Measurements from ENCODE around the gene VWCE.
"Not testable (repeated sequence)": the region's sequence is repeated elsewhere in the genome, so short reads cannot be mapped to it uniquely, and the experiment has no call there.

Gene VWCE

GRCh38 chr11:61252332-61252731 lies 42.8 kb downstream of the VWCE start:
- DNase-seq (ENCODE audit: low read depth): not testable (repeated sequence)

GRCh38 chr11:61250796-61251765 lies 44.0 kb downstream of the VWCE start:
- not testable (repeated sequence) for DNase-seq (ENCODE audit: low read depth)

GRCh38 chr11:61249201-61249600 lies 45.9 kb downstream of the VWCE start:
- not testable (repeated sequence) for DNase-seq (ENCODE audit: low read depth)

DNA sequence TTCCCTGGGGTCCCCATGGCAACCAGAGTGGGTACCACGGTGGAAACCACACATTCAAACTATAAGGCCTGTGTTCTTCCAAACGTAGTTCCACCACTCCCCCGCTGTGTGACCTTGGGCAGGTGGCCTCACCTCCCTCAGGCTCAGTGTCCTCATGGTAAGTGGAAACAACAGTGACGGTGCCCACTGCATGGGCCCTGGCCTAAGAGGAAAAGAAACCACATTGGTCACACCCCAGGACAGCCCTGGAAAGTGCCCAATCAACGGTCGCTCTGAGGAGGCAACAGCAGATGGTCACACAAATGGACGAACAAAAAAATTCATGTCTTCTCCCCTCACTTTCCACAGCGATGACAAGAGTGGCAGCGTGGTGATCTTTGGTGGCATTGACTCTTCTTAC lies 47.0 kb downstream of the VWCE start:
- DNase-seq (ENCODE audit: low read depth): not testable (repeated sequence)

- DNase-seq (ENCODE audit: low read depth): not testable (repeated sequence)
These were observed 49.7 kb downstream of the VWCE start for GRCh38 chr11:61245284-61245964.

GRCh38 chr11:61241526-61241925 lies 53.6 kb downstream of the VWCE start:
- DNase-seq (ENCODE audit: low read depth): not testable (repeated sequence)

GRCh38 chr11:61240875-61241274 lies 54.2 kb downstream of the VWCE start, which contains the start of gene PGA5:
TSS of gene PGA5 (plus strand) at chr11:61241175. CDS start at chr11:61241227, 52 bp downstream.
- not testable (repeated sequence) for DNase-seq (ENCODE audit: low read depth)

- DNase-seq (ENCODE audit: low read depth): not testable (repeated sequence)
These were observed 54.8 kb downstream of the VWCE start for GRCh38 chr11:61240288-61240687.

- DNase-seq (ENCODE audit: low read depth): not testable (repeated sequence)
These were observed 58.0 kb downstream of the VWCE start for GRCh38 chr11:61237130-61237529.

DNA sequence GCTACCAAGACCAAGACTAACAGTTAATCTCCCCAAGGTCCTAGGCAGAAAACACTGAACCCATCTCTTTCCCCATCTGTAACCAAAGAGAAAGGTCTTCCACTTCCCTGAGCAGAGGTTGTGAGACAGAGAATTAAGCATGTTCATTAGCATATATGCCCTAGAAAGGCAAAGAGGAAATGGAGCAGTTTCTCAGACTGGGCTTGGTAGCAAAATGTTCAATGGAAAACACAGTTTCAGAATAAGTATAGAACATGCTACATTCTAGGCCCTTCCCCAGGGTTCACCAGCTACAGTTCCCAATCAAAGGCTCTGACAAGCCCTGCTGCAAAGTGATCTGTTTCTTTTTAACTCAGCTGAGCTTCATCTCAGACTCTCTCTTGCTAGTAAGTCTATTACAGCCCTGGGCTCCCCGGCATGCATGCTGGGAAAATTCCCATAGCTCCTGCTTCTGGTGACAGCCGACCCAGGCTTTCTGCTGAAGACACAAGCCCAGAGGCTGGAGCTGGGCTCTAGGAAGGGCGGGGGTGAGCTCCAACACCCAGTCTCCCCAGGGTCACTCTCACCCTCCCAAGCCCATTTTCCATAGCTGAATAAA lies 62.5 kb downstream of the VWCE start:
- not testable (repeated sequence) for DNase-seq (ENCODE audit: low read depth)

DNA sequence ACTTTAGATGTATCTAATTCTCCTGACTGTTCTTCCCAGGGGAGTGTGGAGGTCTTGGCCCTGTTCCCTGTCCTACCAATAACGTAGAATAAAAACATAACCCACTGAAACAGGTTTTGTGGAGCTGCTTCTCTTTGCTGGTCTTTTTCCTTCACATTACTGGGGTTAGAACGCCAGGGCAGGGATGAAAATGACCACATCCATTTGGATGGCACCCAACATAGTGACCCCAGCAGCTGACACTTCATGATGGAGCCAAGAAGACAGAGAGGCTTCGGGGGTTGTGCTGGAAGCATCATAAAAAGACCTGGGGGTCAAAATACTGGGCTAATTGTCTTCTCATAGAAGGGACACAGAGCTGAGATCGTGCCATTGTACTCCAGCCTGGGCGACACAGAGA lies 63.5 kb downstream of the VWCE start:
- not testable (repeated sequence) for DNase-seq (ENCODE audit: low read depth)

- DNase-seq (ENCODE audit: low read depth): not testable (repeated sequence)
These were observed 64.1 kb downstream of the VWCE start for GRCh38 chr11:61231033-61231432.

DNA sequence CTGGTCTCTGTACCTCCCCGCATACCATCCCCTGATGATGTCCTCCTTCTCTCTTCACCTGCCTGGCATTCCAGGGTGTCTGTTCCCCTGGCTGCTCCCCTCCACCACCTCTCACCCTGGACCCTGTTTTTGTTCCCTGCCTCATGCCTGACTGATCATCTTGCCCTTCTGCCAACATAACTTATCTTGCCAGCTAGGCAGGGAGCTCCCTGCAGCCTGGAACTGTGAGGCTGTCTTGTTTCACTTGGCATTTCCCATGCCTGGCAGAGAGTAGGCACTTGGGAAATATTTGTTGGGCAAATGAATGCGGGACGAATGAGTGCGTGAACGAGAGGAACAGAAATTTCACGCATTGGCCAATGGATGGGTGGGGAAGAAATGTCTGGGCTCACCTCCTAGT lies 65.7 kb downstream of the VWCE start:
- not testable (repeated sequence) for DNase-seq (ENCODE audit: low read depth)

GRCh38 chr11:61226457-61227137 lies 68.5 kb downstream of the VWCE start:
- DNase-seq (ENCODE audit: low read depth): not testable (repeated sequence)

GRCh38 chr11:61222692-61223091 lies 72.4 kb downstream of the VWCE start:
- not testable (repeated sequence) for DNase-seq (ENCODE audit: low read depth)

DNA sequence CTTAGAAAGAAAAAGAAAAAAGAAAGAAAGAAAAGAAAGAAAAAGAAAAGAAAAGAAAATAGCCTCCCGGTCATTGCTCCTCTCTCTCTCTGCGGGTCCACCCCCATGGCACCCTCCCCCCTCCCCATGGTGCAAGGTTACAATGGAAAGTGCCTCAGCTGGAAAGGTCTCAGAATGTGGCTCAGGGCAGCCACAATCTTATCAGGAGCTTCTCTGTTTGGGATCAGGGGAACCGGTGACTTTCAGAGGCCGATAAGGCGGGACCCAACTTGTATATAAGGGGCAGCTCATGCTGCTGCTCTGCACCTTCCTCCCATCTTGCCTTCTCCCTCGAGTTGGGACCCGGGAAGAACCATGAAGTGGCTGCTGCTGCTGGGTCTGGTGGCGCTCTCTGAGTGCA lies 73.1 kb downstream of the VWCE start, which contains the start of gene PGA4:
Gene PGA4, plus strand, starts transcription at position 301 of the 400 bp plus-strand sequence. Its CDS starts 54 bp downstream, at position 355.
- DNase-seq (ENCODE audit: low read depth): not testable (repeated sequence)

GRCh38 chr11:61219016-61219415 lies 76.1 kb downstream of the VWCE start:
- not testable (repeated sequence) for DNase-seq (ENCODE audit: low read depth)

GRCh38 chr11:61218306-61218705 lies 76.8 kb downstream of the VWCE start:
- DNase-seq (ENCODE audit: low read depth): not testable (repeated sequence)

DNA sequence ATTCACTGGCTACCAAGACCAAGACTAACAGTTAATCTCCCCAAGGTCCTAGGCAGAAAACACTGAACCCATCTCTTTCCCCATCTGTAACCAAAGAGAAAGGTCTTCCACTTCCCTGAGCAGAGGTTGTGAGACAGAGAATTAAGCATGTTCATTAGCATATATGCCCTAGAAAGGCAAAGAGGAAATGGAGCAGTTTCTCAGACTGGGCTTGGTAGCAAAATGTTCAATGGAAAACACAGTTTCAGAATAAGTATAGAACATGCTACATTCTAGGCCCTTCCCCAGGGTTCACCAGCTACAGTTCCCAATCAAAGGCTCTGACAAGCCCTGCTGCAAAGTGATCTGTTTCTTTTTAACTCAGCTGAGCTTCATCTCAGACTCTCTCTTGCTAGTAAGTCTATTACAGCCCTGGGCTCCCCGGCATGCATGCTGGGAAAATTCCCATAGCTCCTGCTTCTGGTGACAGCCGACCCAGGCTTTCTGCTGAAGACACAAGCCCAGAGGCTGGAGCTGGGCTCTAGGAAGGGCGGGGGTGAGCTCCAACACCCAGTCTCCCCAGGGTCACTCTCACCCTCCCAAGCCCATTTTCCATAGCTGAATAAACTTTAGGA lies 81.3 kb downstream of the VWCE start:
- DNase-seq (ENCODE audit: low read depth): not testable (repeated sequence)

DNA sequence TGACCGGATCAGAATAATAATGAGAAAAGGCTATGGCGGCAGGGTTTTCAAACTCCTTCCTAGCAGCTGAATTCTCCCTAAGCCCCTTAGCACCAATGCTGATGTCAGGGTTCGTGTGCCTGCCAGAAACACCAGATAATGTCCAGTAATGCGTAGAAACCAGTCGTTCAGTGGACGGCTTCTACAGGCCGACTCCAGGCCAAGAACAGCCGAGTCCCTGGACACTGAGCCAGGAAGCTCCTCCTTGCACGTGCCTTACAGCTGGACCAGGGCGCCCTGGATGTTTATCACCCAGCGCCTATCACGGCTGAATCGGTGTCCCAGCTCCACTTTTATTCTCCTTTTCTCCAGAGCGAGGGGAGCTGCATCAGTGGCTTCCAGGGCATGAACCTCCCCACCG lies 82.9 kb downstream of the VWCE start:
- not testable (repeated sequence) for DNase-seq (ENCODE audit: low read depth)

- DNase-seq (ENCODE audit: low read depth): not testable (repeated sequence)
These were observed 83.7 kb downstream of the VWCE start for GRCh38 chr11:61211327-61211952.
